ENCODE measurements around the gene SLF2.

DNA sequence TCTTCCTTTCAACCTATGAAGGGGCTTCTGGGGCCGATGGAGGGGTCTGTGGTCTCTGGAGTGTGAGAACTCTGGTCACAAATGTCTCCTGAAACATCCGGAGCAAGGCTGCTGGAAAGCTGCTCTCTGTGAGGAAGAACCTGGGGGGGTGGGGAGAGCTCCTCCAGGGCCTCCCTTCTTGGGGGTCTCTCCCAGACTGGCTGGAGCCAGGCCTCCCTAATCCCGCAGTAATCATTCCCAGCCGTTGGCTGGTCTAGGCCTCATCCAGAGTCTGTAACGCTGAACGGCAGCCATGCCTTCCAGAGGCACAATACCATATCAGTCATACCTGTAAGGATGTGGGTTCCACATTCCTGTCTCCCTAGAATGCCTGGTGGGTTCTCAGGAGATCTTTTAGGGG is 82.4 kb downstream of the SLF2 start:
- TF ChIP-seq, protein P1, sequence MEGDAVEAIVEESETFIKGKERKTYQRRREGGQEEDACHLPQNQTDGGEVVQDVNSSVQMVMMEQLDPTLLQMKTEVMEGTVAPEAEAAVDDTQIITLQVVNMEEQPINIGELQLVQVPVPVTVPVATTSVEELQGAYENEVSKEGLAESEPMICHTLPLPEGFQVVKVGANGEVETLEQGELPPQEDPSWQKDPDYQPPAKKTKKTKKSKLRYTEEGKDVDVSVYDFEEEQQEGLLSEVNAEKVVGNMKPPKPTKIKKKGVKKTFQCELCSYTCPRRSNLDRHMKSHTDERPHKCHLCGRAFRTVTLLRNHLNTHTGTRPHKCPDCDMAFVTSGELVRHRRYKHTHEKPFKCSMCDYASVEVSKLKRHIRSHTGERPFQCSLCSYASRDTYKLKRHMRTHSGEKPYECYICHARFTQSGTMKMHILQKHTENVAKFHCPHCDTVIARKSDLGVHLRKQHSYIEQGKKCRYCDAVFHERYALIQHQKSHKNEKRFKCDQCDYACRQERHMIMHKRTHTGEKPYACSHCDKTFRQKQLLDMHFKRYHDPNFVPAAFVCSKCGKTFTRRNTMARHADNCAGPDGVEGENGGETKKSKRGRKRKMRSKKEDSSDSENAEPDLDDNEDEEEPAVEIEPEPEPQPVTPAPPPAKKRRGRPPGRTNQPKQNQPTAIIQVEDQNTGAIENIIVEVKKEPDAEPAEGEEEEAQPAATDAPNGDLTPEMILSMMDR (IDR thresholded peaks at IDR 0.05), result no peak
- TF ChIP-seq POLR2A (IDR thresholded peaks at IDR 0.05), result no peak
